GM12878 (cell line): ENCODE data around the gene PLD4. TPM values are rescaled to one million over a fixed set of nuclear protein-coding genes. Genes with fewer than 3 reads are reported as not detected.
A peak's percentile ranks its signal among the peaks of the same experiment; 100 is the strongest.

Experiments
- ATAC-seq: fragments of 200-7000 bp; cut with Tn5 transposase; 3 replicates; pipeline ENCODE4 v1.9.1; 2020; ENCODE audit warnings: mild to moderate bottlenecking, moderate library complexity
- BruUV-seq: library from RNA; stranded (reverse); fragments of 400-500 nt; replicated peaks from 2 replicates; lab custom pipeline; 2021; lab: Mats Ljungman, UMichigan
- CTCF ChIA-PET: fragments of 300-600 bp; sonication (Branson Sonifier 250); formaldehyde crosslinking; extraction: SDS; loops from one replicate; lab custom pipeline; 2021; ENCODE audit warnings: inconsistent platforms; lab: Yijun Ruan, JAX
- POLR2A ChIA-PET: fragments of 350-600 bp; formaldehyde crosslinking; extraction: SDS; loops from one replicate; lab custom pipeline; 2021; ENCODE audit warnings: inconsistent platforms; lab: Charles Lee
- RAD21 ChIA-PET: fragments of 300-600 bp; sonication (Branson Sonifier 250); formaldehyde crosslinking; loops from one replicate; lab custom pipeline; 2023; ENCODE audit warnings: antibody characterized with exemption; ENCODE audit not compliant: unreplicated experiment; lab: Charles Lee
- SMC1A ChIA-PET: fragments of 300-600 bp; sonication (Branson Sonifier 250); formaldehyde crosslinking; loops from one replicate; lab custom pipeline; 2023; ENCODE audit not compliant: unreplicated experiment, uncharacterized antibody; lab: Charles Lee
- DNase-seq: peaks from one replicate; pipeline ENCODE4 v3.0.0-alpha.2; 2011; ENCODE audit warnings: low read depth, low spot score
- FAIRE-seq: peaks from 3 replicates; lab custom pipeline; 2011; peaks lifted over from hg19 to GRCh38; lab: Jason Lieb, UNC
- H2AFZ ChIP-seq: 2 replicates; pipeline ENCODE4 v1.6.0; 2011; ENCODE audit warnings: low read depth, low read length, control low read depth; ENCODE audit not compliant: control insufficient read depth
- H3K27ac ChIP-seq: 2 replicates; pipeline ENCODE4 v1.5.1; 2011; ENCODE audit warnings: control low read depth; ENCODE audit not compliant: control insufficient read depth, insufficient read depth
- H3K27me3 ChIP-seq, 2 experiments: replicated peaks in 1 of 2; 2 replicates each; pipeline versions ENCODE4 v1.6.0 to v1.6.1; 2011; ENCODE audit warnings: low read length in 1 of 2; ENCODE audit not compliant: control insufficient read depth in 2 of 2, insufficient read depth in 2 of 2
- H3K36me3 ChIP-seq, 2 experiments: 2 replicates each; pipeline ENCODE4 v1.5.1; 2011; ENCODE audit warnings: low read length in 1 of 2; ENCODE audit not compliant: control insufficient read depth in 2 of 2, insufficient read depth in 2 of 2
- H3K4me1 ChIP-seq: 2 replicates; pipeline ENCODE4 v1.6.1; 2011; ENCODE audit warnings: mild to moderate bottlenecking, low read length, moderate library complexity, mixed read lengths; ENCODE audit not compliant: control insufficient read depth, insufficient read depth
- H3K4me2 ChIP-seq: 2 replicates; pipeline ENCODE4 v1.6.0; 2011; ENCODE audit warnings: control low read depth; ENCODE audit not compliant: control insufficient read depth, insufficient read depth
- H3K4me3 ChIP-seq: fragments of 200-600 bp; sonication (generic); 2 replicates; pipeline ENCODE4 v1.5.1; 2016
- H3K79me2 ChIP-seq: 2 replicates; pipeline ENCODE4 v1.6.0; 2011; ENCODE audit warnings: low read length; ENCODE audit not compliant: control insufficient read depth, insufficient read depth
- H3K9ac ChIP-seq: 2 replicates; pipeline ENCODE4 v1.8.0; 2011; ENCODE audit warnings: low read length, control low read depth, mixed read lengths; ENCODE audit not compliant: control insufficient read depth, insufficient read depth
- H3K9me3 ChIP-seq: replicated peaks from 3 replicates; pipeline ENCODE4 v1.5.1; 2011; ENCODE audit warnings: mild to moderate bottlenecking, low read length; ENCODE audit not compliant: control insufficient read depth, insufficient read depth
- H4K20me1 ChIP-seq: 2 replicates; pipeline ENCODE4 v1.6.0; 2011; ENCODE audit not compliant: control insufficient read depth, insufficient read depth
- HCFC1 ChIP-seq: fragments of 150-350 bp; IDR thresholded peaks from 2 replicates; pipeline ENCODE4 v1.6.1; 2014; ENCODE audit warnings: low read length
- NFYB ChIP-seq: IDR thresholded peaks from 2 replicates; pipeline ENCODE4 v1.6.1; 2011; ENCODE audit warnings: low read depth, mild to moderate bottlenecking, low read length, improper control_type of control experiment, moderate library complexity; ENCODE audit not compliant: insufficient read depth
- WGBS: methylation state at CpG from one replicate; pipeline ENCODE4 v1.1.6; 2016; ENCODE audit warnings: low lambda C conversion rate; ENCODE audit not compliant: insufficient replicate concordance, insufficient coverage; ENCODE audit errors: missing lambda C conversion rate; 5-methylcytosine and 5-hydroxymethylcytosine counted together
- in situ Hi-C: fragments of 300-500 bp; cut with MboI; formaldehyde crosslinking; loops from 9 replicates; pipeline ENCODE4 v1.14.3; 2018; ENCODE audit warnings: mixed read lengths
- intact Hi-C: fragments of 100-400 bp; cut with micrococcal nuclease; formaldehyde crosslinking; loops from one replicate; pipeline ENCODE4 v1.14.2; 2022; ENCODE audit not compliant: unreplicated experiment
- polyA plus RNA-seq, 11 experiments: library from polyadenylated mRNA; depleted of rRNA in 4 of 11; unstranded in 6 of 11; stranded (reverse) in 5 of 11; fragments of >200 nt; fragmentation: Nextera tagmentation in 4 of 11; fragmentation: Illumina TruSeq in 1 of 11; extraction: Ambion mirVana in 4 of 11; extraction: Trizol in 1 of 11; gene quantifications; 1 replicate in 1 of 11; 2 replicates in 10 of 11; pipeline versions ENCODE4 v1.2.1 to v1.2.3, GENCODE V29; 2011 to 2016; ENCODE audit warnings: inconsistent platforms in 2 of 11, missing spikeins in 2 of 11, low read depth in 1 of 11
- total RNA-seq, 4 experiments: library from RNA; depleted of rRNA in 3 of 4; stranded (reverse); fragments of >200 nt in 3 of 4; fragmentation: Illumina TruSeq in 1 of 4; extraction: Trizol in 1 of 4; gene quantifications; 2 replicates each; pipeline versions ENCODE4 v1.2.1 to v1.2.3, GENCODE V29; 2013 to 2021

The PLD4 gene
- total and polyA plus RNA-seq, 10 of the 15 experiments (the other 5 are each of a cell fraction or from before 2014, with no cell fraction given), result 0.20 to 57.7 (median 9.9) TPM

DNA sequence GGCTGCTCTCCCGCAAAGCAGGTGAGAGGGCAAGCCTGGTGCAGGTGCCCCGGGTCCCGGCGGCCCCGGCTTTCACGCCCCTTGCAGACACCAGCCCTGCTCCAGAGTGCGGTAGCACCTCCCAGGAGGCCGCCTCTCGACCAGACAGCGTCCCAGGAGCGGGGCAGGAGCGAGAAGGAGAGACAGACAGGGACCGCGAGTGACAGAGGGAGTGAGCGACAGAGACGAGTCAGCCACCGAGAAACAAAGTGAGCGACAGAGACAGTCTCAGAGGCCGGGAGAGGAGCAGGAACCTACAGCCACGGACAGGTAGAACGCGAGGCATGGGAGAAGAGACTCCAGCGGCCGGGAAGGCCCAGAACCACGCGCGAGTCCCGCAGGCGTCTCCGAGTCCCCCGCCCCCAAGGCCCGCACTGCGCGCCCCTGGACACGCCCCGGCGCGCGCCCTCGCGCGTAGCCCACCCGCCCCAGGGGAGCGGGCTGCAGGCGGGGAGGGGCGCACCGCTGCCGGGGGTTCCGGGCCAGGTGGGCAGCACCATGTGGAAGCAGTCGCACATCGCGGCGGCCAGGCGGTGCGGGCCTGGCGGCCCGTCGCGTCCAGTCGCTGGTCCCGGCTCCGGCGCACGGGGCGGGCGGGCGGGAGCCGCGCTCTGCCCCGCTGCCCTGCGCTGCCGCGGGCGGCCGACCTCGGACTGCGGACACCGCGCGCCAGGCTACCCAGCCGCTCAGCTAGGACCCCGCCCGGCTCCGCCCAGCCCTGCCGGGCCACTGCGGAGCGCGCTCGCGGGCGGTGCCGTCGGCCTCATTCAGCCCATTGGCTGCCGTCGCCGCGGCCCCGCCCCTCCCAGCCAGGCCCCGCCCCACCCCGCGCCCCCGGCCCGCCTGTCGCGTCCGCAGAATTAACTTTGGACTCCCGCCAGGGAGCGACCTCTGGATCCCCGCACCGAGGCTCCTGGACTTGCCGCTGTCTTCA lies 53.3 kb downstream of the PLD4 start, which contains the start of gene AHNAK2:
TSS of gene AHNAK2 (minus strand) at position 694 of the 973 bp plus-strand sequence. CDS start at position 557, 137 bp downstream.
- ChIA-PET CTCF (no interaction called here), SMC1A (no interaction called here), POLR2A (no interaction called here), RAD21 (no interaction called here)
- Histone ChIP-seq H3K27me3 (peaks cover 7 to 10% of the 10 kb centered on the region in 2 experiments), H3K4me3 (peak within 1 kb of the TSS; percentile 11; the same call in 1 of the 2 replicates), H3K9ac (no peak within 1 kb of the TSS), H3K79me2 (no peaks in the 10 kb centered on the region), H3K4me2 (peak within 1 kb of the TSS; percentile 59), H2AFZ (peak within 1 kb of the TSS; percentile 10; the same call in 1 of the 2 replicates), H3K4me1 (no peaks in the 10 kb centered on the region; the same call in 1 of the 2 replicates), H4K20me1 (no peaks in the 10 kb centered on the region), H3K9me3 (no peaks in the 10 kb centered on the region), H3K27ac (no peak within 1 kb of the TSS), H3K36me3 (no peaks in the 10 kb centered on the region)
- DNase-seq (no peak), FAIRE-seq (no peak), ATAC-seq (peak; percentile 22)
- WGBS, result 15% methylated on average over 59 of the region's 111 CpGs
- in situ Hi-C loops, result no loop called here
- BruUV-seq, result no TSS peak
- intact Hi-C loops, result loop anchor here (10.0 kb wide), 1 partner anchor 83 kb away; no protein-coding TSS in a partner anchor
- TF ChIP-seq NFYB (peak; percentile 69; the same call in 1 of the 2 replicates), HCFC1 (no peak)
